Measurements from ENCODE around the gene OR2B6. TPM values are rescaled to one million over a fixed set of nuclear protein-coding genes. Genes with fewer than 3 reads are reported as not detected.

The OR2B6 gene
- polyA plus RNA-seq, 1 donor, result 0.07 TPM

DNA sequence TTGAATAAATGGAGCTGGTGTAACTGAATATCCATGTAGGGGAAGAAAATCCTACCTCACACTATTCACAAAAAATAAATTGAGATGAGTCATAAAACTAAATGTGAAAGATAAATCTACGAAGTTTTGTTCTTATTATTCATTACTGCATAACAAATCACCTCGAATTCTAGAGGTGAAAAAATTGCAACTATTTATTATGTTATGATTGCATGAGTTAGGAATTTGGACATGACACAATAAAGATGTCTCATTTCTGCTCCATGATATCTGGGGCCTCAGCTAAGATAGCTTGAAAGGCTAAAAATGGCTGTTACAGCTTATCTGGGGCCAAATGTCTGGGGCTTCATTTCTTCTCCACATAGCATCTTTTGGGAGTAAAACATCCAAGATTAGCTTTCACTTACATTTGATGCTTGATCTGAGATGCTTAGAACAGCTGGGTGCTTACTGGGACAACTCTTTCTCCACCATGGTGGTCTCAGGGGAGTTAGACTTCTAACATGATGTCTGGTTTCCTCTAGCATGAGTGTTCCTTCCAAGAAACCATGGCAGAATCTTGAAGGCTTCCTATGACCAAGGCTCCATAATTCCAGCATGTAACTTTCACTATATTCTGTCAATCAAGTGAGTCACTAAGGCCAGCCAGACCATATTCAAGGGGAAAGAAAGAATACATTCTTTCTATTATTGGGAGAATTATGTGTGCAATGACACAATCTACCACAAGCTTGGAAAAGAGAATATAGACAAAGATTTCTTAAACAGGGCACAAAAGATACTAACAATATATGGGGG is 30.1 kb downstream of the OR2B6 start:
- 100% methylated on average over 1 of the region's 2 CpGs for WGBS (ENCODE audit: insufficient coverage, low lambda C conversion rate)
- Histone ChIP-seq H3K27me3 (ENCODE audit: control insufficient read depth, insufficient read depth, low read length) (peaks cover 10% of the 10 kb centered on the region), H3K4me1 (ENCODE audit: control insufficient read depth, insufficient read depth, low read length) (no peaks in the 10 kb centered on the region), H3K27ac (ENCODE audit: low read length) (no peak overlapping the region), H3K36me3 (ENCODE audit: control insufficient read depth, insufficient read depth, low read length) (no peaks in the 10 kb centered on the region), H3K4me3 (ENCODE audit: low read length) (no peak overlapping the region), H3K9me3 (ENCODE audit: control insufficient read depth, low read depth, low read length) (no peaks in the 10 kb centered on the region)
- DNase-seq, result no peak

- Histone ChIP-seq H3K27ac (ENCODE audit: low read length) (no peak overlapping the region), H3K27me3 (ENCODE audit: control insufficient read depth, insufficient read depth, low read length) (peaks cover 10% of the 10 kb centered on the region), H3K36me3 (ENCODE audit: control insufficient read depth, insufficient read depth, low read length) (no peaks in the 10 kb centered on the region), H3K9me3 (ENCODE audit: control insufficient read depth, low read depth, low read length) (no peaks in the 10 kb centered on the region), H3K4me1 (ENCODE audit: control insufficient read depth, insufficient read depth, low read length) (no peaks in the 10 kb centered on the region), H3K4me3 (ENCODE audit: low read length) (no peak overlapping the region)
- WGBS (ENCODE audit: insufficient coverage, low lambda C conversion rate), result 66% methylated on average over 2 of the region's 2 CpGs
- DNase-seq, result no peak
These were observed 37.6 kb downstream of the OR2B6 start for GRCh38 chr6:27994616-27995015.

DNA sequence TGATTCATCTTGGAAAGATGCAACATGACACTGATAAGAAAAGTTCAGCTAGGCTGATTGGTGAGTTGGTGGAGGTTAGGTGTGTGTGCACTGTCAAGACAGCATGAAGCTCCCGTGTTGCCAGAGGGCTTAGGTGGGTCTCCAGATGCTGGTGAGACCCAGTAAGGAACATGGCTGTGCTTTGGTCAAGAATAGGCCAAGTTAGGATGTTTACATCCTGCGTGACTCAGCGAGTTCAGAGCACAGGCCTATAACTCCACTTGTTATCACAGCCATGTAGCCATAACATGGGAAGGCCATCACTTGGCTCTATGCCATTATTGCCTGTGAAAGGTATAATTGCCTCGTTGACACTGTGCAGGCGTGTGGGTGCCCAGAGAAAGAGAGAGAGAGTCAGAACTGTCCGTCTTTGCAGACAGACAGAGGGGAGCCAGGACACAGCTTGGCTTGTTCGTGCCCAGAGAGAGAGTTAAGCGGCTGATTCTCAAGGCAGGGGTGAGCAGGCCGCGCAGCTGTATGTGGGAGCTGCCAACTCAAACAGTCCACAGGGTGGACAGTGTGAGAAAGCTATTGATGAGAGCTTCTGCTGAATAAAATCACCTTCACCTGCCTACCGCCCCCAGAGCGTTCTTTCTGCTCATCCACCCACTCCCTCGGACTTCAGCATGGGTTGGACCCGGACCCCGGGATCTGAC is 43.5 kb downstream of the OR2B6 start:
- DNase-seq, result no peak
- no peak overlapping the region for H3K4me3 ChIP-seq (ENCODE audit: low read length)
- H3K27me3 ChIP-seq (ENCODE audit: control insufficient read depth, insufficient read depth, low read length), result peaks cover 5% of the 10 kb centered on the region
- no peaks in the 10 kb centered on the region for H3K4me1 ChIP-seq (ENCODE audit: control insufficient read depth, insufficient read depth, low read length)
- H3K9me3 ChIP-seq (ENCODE audit: control insufficient read depth, low read depth, low read length), result no peaks in the 10 kb centered on the region
- WGBS (ENCODE audit: insufficient coverage, low lambda C conversion rate), result no CpG with 5 or more reads among the region's 15 CpGs
- H3K36me3 ChIP-seq (ENCODE audit: control insufficient read depth, insufficient read depth, low read length), result no peaks in the 10 kb centered on the region
- H3K27ac ChIP-seq (ENCODE audit: low read length), result no peak overlapping the region

- Histone ChIP-seq H3K4me3 (ENCODE audit: low read length) (no peak overlapping the region), H3K27me3 (ENCODE audit: control insufficient read depth, insufficient read depth, low read length) (peaks cover 5% of the 10 kb centered on the region), H3K4me1 (ENCODE audit: control insufficient read depth, insufficient read depth, low read length) (no peaks in the 10 kb centered on the region), H3K9me3 (ENCODE audit: control insufficient read depth, low read depth, low read length) (no peaks in the 10 kb centered on the region), H3K36me3 (ENCODE audit: control insufficient read depth, insufficient read depth, low read length) (no peaks in the 10 kb centered on the region), H3K27ac (ENCODE audit: low read length) (no peak overlapping the region)
- no peak for DNase-seq
- no CpG with 5 or more reads among the region's 15 CpGs for WGBS (ENCODE audit: insufficient coverage, low lambda C conversion rate)
These were observed 44.3 kb downstream of the OR2B6 start for GRCh38 chr6:28001351-28001750.

DNA sequence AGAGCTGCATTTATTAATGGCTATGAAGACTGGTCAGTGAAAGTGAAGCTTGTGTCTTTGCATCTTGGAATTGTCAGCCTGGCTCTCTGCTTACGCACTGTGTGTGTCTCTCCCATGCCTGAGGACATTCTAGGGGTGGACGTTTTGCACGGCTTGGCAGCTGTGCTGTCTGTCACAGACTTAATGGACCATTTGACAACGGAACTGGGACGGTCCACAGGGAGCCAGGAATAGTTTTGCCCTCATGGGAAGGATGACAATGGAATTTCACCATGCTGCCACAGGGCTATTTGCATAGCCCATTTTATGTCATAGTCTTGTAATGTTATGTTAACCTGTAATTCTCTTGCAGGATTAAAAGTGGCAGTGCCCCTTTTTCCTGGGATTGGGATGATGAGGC is 44.7 kb downstream of the OR2B6 start:
- Histone ChIP-seq H3K27me3 (ENCODE audit: control insufficient read depth, insufficient read depth, low read length) (peaks cover 5% of the 10 kb centered on the region), H3K36me3 (ENCODE audit: control insufficient read depth, insufficient read depth, low read length) (no peaks in the 10 kb centered on the region), H3K27ac (ENCODE audit: low read length) (no peak overlapping the region), H3K4me3 (ENCODE audit: low read length) (no peak overlapping the region), H3K4me1 (ENCODE audit: control insufficient read depth, insufficient read depth, low read length) (no peaks in the 10 kb centered on the region), H3K9me3 (ENCODE audit: control insufficient read depth, low read depth, low read length) (no peaks in the 10 kb centered on the region)
- no CpG with 5 or more reads among the region's 5 CpGs for WGBS (ENCODE audit: insufficient coverage, low lambda C conversion rate)
- DNase-seq, result no peak

DNA sequence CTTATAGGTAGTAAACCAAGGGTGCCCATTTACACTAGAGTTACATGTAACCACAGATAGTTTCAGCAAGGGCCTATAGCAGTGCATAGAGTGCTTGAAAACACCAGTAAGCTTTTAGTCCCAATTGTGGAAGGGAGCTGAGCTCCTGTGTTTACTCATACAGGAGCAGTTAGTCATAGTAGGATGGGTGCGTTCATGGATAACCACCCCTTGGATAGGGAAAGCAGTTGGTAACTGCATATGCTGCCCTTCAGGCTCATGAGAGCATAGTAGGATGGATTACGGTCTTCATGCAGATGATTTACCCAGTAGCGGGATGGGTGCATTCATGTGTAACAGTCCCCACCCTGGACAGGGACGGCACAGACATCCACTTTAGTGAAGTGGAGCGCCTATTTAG is 45.1 kb downstream of the OR2B6 start:
- DNase-seq, result no peak
- Histone ChIP-seq H3K4me3 (ENCODE audit: low read length) (no peak overlapping the region), H3K36me3 (ENCODE audit: control insufficient read depth, insufficient read depth, low read length) (no peaks in the 10 kb centered on the region), H3K9me3 (ENCODE audit: control insufficient read depth, low read depth, low read length) (no peaks in the 10 kb centered on the region), H3K27me3 (ENCODE audit: control insufficient read depth, insufficient read depth, low read length) (peaks cover 5% of the 10 kb centered on the region), H3K27ac (ENCODE audit: low read length) (no peak overlapping the region), H3K4me1 (ENCODE audit: control insufficient read depth, insufficient read depth, low read length) (no peaks in the 10 kb centered on the region)
- no CpG with 5 or more reads among the region's 5 CpGs for WGBS (ENCODE audit: insufficient coverage, low lambda C conversion rate)

DNA sequence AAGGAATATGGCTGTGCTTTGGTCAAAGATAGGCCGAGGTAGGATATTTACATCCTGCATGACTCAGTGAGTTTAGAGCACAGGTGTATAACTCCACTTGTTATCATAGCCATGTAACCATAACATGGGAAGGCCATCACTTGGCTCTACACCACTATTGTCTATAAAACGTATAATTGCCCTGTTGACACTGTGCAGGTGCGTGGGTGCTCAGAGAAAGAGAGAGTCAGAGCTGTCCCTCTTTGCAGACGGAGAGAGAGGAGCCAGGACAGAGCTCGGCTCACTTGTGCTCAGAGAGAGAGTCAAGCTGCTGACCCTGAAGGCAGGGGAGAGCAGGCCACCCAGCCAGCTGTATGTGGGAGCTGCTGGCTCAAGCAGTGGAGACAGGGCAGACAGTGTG is 46.0 kb downstream of the OR2B6 start:
- WGBS (ENCODE audit: insufficient coverage, low lambda C conversion rate), result 83% methylated on average over 1 of the region's 5 CpGs
- peaks cover 4% of the 10 kb centered on the region for H3K27me3 ChIP-seq (ENCODE audit: control insufficient read depth, insufficient read depth, low read length)
- no peaks in the 10 kb centered on the region for H3K9me3 ChIP-seq (ENCODE audit: control insufficient read depth, low read depth, low read length)
- no peak overlapping the region for H3K4me3 ChIP-seq (ENCODE audit: low read length)
- H3K36me3 ChIP-seq (ENCODE audit: control insufficient read depth, insufficient read depth, low read length), result no peaks in the 10 kb centered on the region
- no peak for DNase-seq
- no peaks in the 10 kb centered on the region for H3K4me1 ChIP-seq (ENCODE audit: control insufficient read depth, insufficient read depth, low read length)
- H3K27ac ChIP-seq (ENCODE audit: low read length), result no peak overlapping the region

- Histone ChIP-seq H3K4me3 (ENCODE audit: low read length) (no peak overlapping the region), H3K9me3 (ENCODE audit: control insufficient read depth, low read depth, low read length) (no peaks in the 10 kb centered on the region), H3K27ac (ENCODE audit: low read length) (no peak overlapping the region), H3K27me3 (ENCODE audit: control insufficient read depth, insufficient read depth, low read length) (no peaks in the 10 kb centered on the region), H3K36me3 (ENCODE audit: control insufficient read depth, insufficient read depth, low read length) (no peaks in the 10 kb centered on the region), H3K4me1 (ENCODE audit: control insufficient read depth, insufficient read depth, low read length) (no peaks in the 10 kb centered on the region)
- 40% methylated on average over 1 of the region's 3 CpGs for WGBS (ENCODE audit: insufficient coverage, low lambda C conversion rate)
- DNase-seq, result no peak
These were observed 46.6 kb downstream of the OR2B6 start for GRCh38 chr6:28003661-28004060.

DNA sequence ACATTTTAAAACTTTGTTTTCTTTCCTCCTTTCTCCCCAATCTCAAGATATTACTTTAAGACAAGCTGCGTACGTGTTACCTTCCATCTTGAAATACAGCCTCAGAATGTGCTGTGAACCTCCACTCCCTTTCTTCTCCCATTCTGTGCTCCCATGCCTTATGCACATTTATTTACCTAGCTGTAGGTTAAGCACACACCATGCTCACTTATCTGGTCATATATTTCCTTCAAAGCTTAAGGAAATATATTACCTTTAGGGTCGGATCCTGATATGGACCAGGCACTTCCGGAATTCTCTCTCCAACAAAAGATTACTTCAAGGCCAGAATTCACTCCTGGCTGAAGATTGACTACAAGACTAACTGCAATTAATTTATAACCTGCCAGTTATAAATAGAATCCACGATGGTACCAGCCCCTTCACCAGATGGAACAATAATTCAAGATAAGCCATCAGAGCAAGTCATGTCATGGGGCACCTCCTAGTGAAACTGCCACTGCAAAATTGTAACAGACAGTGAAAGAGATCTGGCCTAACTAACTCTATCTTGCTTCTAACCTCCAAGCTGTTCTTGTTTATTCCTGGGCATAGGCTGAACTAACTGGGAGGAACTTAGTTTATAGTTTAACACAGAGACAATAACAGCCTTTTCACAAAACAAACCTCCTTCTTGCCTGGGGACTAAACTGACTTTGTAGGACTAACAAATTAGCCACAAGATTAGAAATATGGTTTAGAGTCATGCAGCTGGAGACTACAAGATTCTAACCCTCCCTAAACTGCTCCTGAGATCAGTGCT is 47.5 kb downstream of the OR2B6 start:
- peak in 1 of 2 donors; percentile 36 for DNase-seq
- 7% methylated on average over 2 of the region's 5 CpGs for WGBS (ENCODE audit: insufficient coverage, low lambda C conversion rate)

GRCh38 chr6:28005152-28005890 is 48.3 kb downstream of the OR2B6 start:
- WGBS (ENCODE audit: insufficient coverage, low lambda C conversion rate), result 58% methylated on average over 2 of the region's 5 CpGs
- no peaks in the 10 kb centered on the region for H3K4me1 ChIP-seq (ENCODE audit: control insufficient read depth, insufficient read depth, low read length)
- peaks cover 2% of the 10 kb centered on the region for H3K27me3 ChIP-seq (ENCODE audit: control insufficient read depth, insufficient read depth, low read length)
- no peak overlapping the region for H3K4me3 ChIP-seq (ENCODE audit: low read length)
- H3K27ac ChIP-seq (ENCODE audit: low read length), result no peak overlapping the region
- H3K36me3 ChIP-seq (ENCODE audit: control insufficient read depth, insufficient read depth, low read length), result no peaks in the 10 kb centered on the region
- H3K9me3 ChIP-seq (ENCODE audit: control insufficient read depth, low read depth, low read length), result no peaks in the 10 kb centered on the region
- DNase-seq, result no peak

More for the DNA sequence above, 47.5 kb downstream of the OR2B6 start:
- H3K27ac ChIP-seq (ENCODE audit: low read length), result no peak overlapping the region
- H3K36me3 ChIP-seq (ENCODE audit: control insufficient read depth, insufficient read depth, low read length), result no peaks in the 10 kb centered on the region
- no peaks in the 10 kb centered on the region for H3K27me3 ChIP-seq (ENCODE audit: control insufficient read depth, insufficient read depth, low read length)
- H3K9me3 ChIP-seq (ENCODE audit: control insufficient read depth, low read depth, low read length), result no peaks in the 10 kb centered on the region
- no peaks in the 10 kb centered on the region for H3K4me1 ChIP-seq (ENCODE audit: control insufficient read depth, insufficient read depth, low read length)
- H3K4me3 ChIP-seq (ENCODE audit: low read length), result no peak overlapping the region
